Stomach (tissue), 4 donors: ENCODE measurements around the gene ORAI1.

Source experiments
- CTCF ChIP-seq, 7 experiments: fragments of 450-650 bp in 4 of 7; fragments of 200-600 bp in 3 of 7; sonication (generic) in 3 of 7; IDR thresholded peaks; one replicate each; pipeline ENCODE4 v1.5.1; 2016 to 2019; ENCODE audit warnings: antibody characterized with exemption in 7 of 7, control low read depth in 2 of 7, mild to moderate bottlenecking in 1 of 7
- POLR2A ChIP-seq, 4 donors: fragments of 450-650 bp; IDR thresholded peaks; one replicate each; pipeline ENCODE4 v1.6.1; 2016; ENCODE audit warnings: antibody characterized with exemption in 4 of 4, control low read depth in 2 of 4, mild to moderate bottlenecking in 1 of 4, moderate library complexity in 1 of 4
- POLR2AphosphoS5 ChIP-seq, 3 donors: sonication (generic); formaldehyde crosslinking; IDR thresholded peaks; one replicate each; pipeline ENCODE4 v1.6.1; 2016; ENCODE audit warnings: antibody characterized with exemption in 3 of 3

- TF ChIP-seq POLR2AphosphoS5 (IDR thresholded peaks at IDR 0.05), result no peak
- TF ChIP-seq CTCF (IDR thresholded peaks at IDR 0.05), result no peak
- no peak for TF ChIP-seq POLR2A (IDR thresholded peaks at IDR 0.05)
Measured at GRCh38 chr12:121628037-121628436, 1.7 kb downstream of the ORAI1 start.
